ENCODE measurements around the gene FGD5.

FGD5 gene

DNA sequence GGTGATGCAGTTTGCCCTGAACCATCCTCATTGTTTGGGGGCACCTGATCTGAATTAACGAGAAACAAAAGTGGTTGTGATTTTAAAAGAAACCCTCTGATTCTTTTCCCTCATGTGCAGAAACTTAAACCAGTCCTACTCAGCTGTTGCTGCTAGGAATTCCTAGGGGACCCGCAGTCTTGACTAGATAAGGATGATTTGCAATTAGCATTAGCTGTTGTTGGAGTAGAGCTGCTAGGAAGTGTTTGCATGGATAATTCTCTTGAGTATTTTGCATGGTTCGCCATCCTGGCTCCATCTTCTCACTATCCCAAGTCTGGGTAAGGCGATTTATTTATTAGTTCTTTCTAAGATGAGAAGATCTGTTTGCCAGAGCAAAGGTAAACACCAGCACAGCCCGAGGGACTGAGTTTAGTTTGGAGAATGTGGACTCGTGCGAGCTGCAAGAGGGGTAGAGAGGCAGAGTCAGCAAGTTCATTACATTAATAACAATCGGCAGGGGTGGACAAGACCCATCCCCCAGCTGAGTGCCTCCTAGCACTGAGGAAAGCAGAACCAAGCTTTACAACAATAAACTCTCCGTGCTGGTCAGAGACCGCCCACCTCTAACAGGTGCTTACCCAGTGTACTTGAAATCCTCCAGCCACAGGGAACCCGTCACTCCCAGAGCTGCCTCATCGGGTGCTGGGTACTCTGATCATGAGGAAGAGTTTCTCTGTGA lies 4.1 kb downstream of the FGD5 start:
- DNase-seq (ENCODE audit: low read depth) = no peak
- TF ChIP-seq CTCF (conservative IDR thresholded peaks at IDR 0.05; ENCODE audit: low read depth, low read length) = no peak
- H3K4me3 ChIP-seq (ENCODE audit: low read length) = no peak overlapping the region

GRCh38 chr3:14823393-14823792 lies 4.6 kb downstream of the FGD5 start:
- no peak for TF ChIP-seq CTCF (conservative IDR thresholded peaks at IDR 0.05; ENCODE audit: low read depth, low read length)
- no peak overlapping the region for H3K4me3 ChIP-seq (ENCODE audit: low read length)
- no peak for DNase-seq (ENCODE audit: low read depth)

- DNase-seq (ENCODE audit: low read depth) = no peak
- no peak overlapping the region for H3K4me3 ChIP-seq (ENCODE audit: low read length)
- no peak for TF ChIP-seq CTCF (conservative IDR thresholded peaks at IDR 0.05; ENCODE audit: low read depth, low read length)
Measured at GRCh38 chr3:14823910-14824629, 5.3 kb downstream of the FGD5 start.

DNA sequence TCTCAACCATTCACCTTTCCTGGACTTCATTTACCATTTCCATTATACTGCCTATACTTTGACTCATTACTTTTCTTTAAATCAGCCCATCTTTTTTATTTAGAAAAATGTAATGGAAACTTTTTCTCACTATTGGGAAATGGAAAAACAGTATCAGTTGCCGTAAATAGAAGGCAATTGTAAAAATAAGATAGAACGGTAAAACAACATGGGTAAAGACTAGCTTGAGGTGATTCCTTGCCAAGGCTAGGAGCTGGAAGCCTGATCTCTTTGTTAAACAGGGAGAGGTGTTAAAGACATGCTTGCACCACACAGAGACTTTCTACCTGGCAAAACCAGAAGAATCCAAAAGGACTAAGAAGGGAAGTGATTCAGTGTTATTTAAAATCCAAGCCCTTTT lies 5.9 kb downstream of the FGD5 start:
- no peak overlapping the region for H3K4me3 ChIP-seq (ENCODE audit: low read length)
- no peak for DNase-seq (ENCODE audit: low read depth)
- TF ChIP-seq CTCF (conservative IDR thresholded peaks at IDR 0.05; ENCODE audit: low read depth, low read length) = no peak

DNA sequence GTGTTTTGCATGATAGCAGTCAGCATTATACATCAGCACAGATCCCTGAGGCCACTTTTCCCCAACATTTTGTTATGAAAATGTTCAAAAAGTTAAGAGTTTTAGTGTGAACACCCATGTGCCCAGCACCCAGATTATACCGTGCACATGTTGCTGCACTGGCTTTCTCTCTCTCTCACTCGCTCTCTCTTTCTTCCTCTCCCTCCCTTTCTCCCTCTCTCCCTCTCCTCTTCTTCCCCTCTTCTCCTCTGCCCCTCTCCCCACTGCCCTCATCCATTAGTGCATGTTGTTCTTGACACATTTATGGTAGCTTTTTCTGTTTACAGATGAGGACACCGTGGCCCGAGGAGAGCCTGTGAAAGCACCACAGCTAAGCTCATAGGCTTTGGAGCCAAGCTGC lies 7.3 kb downstream of the FGD5 start:
- TF ChIP-seq CTCF (conservative IDR thresholded peaks at IDR 0.05; ENCODE audit: low read depth, low read length) = no peak
- no peak for DNase-seq (ENCODE audit: low read depth)
- no peak overlapping the region for H3K4me3 ChIP-seq (ENCODE audit: low read length)

DNA sequence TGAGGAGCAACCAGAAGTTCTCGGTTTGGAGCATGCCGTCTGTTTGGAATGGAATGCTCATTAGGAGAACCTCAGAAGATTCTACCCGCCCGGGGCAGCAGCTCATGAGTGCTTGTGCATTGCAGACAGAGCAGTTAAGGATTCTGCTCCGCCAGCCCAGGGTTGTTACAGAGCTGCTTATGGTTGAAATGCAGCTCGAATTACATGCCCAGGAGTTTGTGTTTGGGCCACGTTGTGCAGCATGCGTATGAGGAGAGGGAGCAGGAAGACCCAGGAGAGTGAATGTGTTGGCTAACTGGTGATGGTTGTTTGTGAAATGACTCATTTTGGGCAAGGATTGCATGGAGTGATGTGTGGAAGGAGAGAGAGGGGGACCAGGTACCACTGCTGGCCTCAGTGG lies 9.0 kb downstream of the FGD5 start:
- DNase-seq (ENCODE audit: low read depth) = no peak
- TF ChIP-seq CTCF (conservative IDR thresholded peaks at IDR 0.05; ENCODE audit: low read depth, low read length) = no peak

GRCh38 chr3:14829811-14830210 lies 11.0 kb downstream of the FGD5 start:
- no peak overlapping the region for H3K4me3 ChIP-seq (ENCODE audit: low read length)
- DNase-seq (ENCODE audit: low read depth) = no peak
- TF ChIP-seq CTCF (conservative IDR thresholded peaks at IDR 0.05; ENCODE audit: low read depth, low read length) = no peak

More for the DNA sequence above, 9.0 kb downstream of the FGD5 start:
- H3K4me3 ChIP-seq (ENCODE audit: low read length) = no peak overlapping the region
